GM12864 (cell line): ENCODE results near the gene IL17RC.

ENCODE experiments used
- DNase-seq: peaks from one replicate; pipeline ENCODE4 v3.0.0-alpha.2; 2011; ENCODE audit warnings: low read depth
- H3K4me3 ChIP-seq: 2 replicates; pipeline ENCODE4 v1.5.1; 2011; ENCODE audit warnings: mild to moderate bottlenecking, low read depth, low read length, control low read depth
- TF ChIP-seq, protein P1 (sequence below): IDR thresholded peaks from 2 replicates; pipeline ENCODE4 v1.5.1; 2011; ENCODE audit warnings: low read depth, mild to moderate bottlenecking, moderate library complexity, low read length, control low read depth, inconsistent platforms; ENCODE audit errors: missing control alignments

IL17RC gene

DNA sequence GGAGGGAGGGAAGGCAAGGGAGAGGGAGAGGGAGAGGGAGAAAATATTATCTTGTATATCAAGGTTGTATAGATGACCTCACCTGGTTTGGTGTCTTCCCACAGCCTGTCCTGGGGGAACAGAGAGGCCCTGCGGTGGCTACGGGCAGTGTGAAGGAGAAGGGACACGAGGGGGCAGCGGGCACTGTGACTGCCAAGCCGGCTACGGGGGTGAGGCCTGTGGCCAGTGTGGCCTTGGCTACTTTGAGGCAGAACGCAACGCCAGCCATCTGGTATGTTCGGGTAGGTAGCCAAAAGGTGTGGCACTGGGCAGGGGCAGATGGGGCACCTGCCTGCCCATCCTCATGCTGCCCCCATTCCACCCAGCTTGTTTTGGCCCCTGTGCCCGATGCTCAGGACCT lies 23.8 kb downstream of the IL17RC start:
- TF ChIP-seq, protein P1, sequence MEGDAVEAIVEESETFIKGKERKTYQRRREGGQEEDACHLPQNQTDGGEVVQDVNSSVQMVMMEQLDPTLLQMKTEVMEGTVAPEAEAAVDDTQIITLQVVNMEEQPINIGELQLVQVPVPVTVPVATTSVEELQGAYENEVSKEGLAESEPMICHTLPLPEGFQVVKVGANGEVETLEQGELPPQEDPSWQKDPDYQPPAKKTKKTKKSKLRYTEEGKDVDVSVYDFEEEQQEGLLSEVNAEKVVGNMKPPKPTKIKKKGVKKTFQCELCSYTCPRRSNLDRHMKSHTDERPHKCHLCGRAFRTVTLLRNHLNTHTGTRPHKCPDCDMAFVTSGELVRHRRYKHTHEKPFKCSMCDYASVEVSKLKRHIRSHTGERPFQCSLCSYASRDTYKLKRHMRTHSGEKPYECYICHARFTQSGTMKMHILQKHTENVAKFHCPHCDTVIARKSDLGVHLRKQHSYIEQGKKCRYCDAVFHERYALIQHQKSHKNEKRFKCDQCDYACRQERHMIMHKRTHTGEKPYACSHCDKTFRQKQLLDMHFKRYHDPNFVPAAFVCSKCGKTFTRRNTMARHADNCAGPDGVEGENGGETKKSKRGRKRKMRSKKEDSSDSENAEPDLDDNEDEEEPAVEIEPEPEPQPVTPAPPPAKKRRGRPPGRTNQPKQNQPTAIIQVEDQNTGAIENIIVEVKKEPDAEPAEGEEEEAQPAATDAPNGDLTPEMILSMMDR = no peak
- H3K4me3 ChIP-seq = no peak overlapping the region
- no peak for DNase-seq

DNA sequence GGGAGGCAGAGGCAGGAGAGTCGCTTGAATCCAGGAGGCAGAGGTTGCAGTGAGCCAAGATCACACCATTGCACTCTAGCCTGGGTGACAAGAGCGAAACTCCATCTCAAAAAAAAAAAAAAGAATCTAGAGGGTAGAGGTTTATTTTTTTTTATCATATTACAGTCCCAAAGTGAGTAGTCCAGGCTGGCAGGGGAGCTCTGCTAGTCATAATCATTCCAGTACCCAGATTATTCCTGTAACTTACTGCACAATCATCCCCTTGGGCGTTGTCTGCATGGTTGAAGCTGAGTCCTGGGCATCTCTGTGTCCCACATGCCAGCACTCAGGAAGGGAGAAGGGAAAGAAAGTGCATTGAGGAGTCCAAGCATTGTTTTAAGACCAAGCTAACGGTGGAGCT lies 25.3 kb downstream of the IL17RC start:
- TF ChIP-seq, protein P1 = no peak
- no peak for DNase-seq
- H3K4me3 ChIP-seq = no peak overlapping the region

- no peak overlapping the region for H3K4me3 ChIP-seq
- TF ChIP-seq, protein P1 = no peak
- DNase-seq = no peak
Observed at GRCh38 chr3:9942934-9943690, 26.2 kb downstream of the IL17RC start.

DNA sequence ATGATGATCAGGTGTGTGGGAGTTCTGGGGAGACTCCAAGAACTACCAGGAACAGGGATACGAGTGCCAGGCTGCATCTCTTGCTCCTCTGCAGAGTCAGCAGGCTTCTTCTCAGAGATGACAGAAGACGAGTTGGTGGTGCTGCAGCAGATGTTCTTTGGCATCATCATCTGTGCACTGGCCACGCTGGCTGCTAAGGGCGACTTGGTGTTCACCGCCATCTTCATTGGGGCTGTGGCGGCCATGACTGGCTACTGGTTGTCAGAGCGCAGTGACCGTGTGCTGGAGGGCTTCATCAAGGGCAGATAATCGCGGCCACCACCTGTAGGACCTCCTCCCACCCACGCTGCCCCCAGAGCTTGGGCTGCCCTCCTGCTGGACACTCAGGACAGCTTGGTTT lies 27.4 kb downstream of the IL17RC start:
- TF ChIP-seq, protein P1 = no peak
- DNase-seq = no peak
- H3K4me3 ChIP-seq = no peak overlapping the region

DNA sequence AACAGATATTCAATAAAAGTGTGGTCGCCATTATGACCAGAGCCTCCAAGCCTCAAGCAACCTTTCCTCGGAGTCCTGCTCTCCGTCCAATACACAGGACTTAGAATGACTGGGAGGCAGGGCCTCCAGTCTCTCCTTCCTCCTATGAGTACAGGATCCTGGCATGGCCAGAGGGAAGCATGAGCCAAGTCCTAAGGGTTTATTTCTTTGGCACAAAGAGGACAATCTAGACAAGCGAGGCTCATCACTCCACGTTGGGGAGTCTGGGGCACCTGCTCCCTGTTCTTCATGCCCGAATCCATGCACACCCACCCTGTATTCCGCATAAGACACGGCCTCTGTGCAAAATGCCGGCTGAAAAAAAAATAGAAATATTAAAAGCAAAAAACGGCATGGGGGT lies 28.5 kb downstream of the IL17RC start:
- no peak for DNase-seq
- H3K4me3 ChIP-seq = no peak overlapping the region
- TF ChIP-seq, protein P1 = no peak

- TF ChIP-seq, protein P1 = no peak
- H3K4me3 ChIP-seq = no peak overlapping the region
- DNase-seq = no peak
Observed at GRCh38 chr3:9946112-9947024, 29.5 kb downstream of the IL17RC start.
